Sigmoid colon (tissue), 7 donors: ENCODE data around the gene CES3. TPM values are rescaled to one million over a fixed set of nuclear protein-coding genes. Genes with fewer than 3 reads are reported as not detected.
"Not testable (repeated sequence)": the region's sequence is repeated elsewhere in the genome, so short reads cannot be mapped to it uniquely, and the experiment has no call there.

Experiments
- DNase-seq: peaks from one replicate; pipeline ENCODE4 v3.0.0-alpha.2; 2019
- H3K27ac ChIP-seq, 4 donors: fragments of 200-600 bp; sonication (generic); one replicate each; pipeline ENCODE4 v1.5.1; 2016 to 2019; ENCODE audit warnings: mild to moderate bottlenecking in 1 of 4
- H3K27me3 ChIP-seq, 3 donors: fragments of 200-600 bp; sonication (generic); one replicate each; pipeline ENCODE4 v1.5.1; 2019; ENCODE audit warnings: mild to moderate bottlenecking in 1 of 3
- H3K36me3 ChIP-seq, 4 donors: fragments of 200-600 bp; sonication (generic); one replicate each; pipeline ENCODE4 v1.5.1; 2016 to 2019
- H3K4me1 ChIP-seq, 4 donors: fragments of 200-600 bp; sonication (generic); one replicate each; pipeline ENCODE4 v1.5.1; 2017 to 2019
- H3K4me3 ChIP-seq, 4 donors: fragments of 200-600 bp; sonication (generic); one replicate each; pipeline ENCODE4 v1.5.1; 2017 to 2019; ENCODE audit warnings: mild to moderate bottlenecking in 2 of 4, moderate library complexity in 1 of 4
- H3K9me3 ChIP-seq, 4 donors: fragments of 200-600 bp in 3 of 4; sonication (generic) in 3 of 4; one replicate each; pipeline versions ENCODE4 v1.5.1 to v1.6.1; 2013 to 2019
- EP300 ChIP-seq, 4 donors: sonication (generic); formaldehyde crosslinking; IDR thresholded peaks; one replicate each; pipeline ENCODE4 v1.6.1; 2017; ENCODE audit warnings: antibody characterized with exemption in 4 of 4
- POLR2A ChIP-seq, 2 donors: fragments of 450-650 bp; IDR thresholded peaks; one replicate each; pipeline ENCODE4 v1.6.1; 2016; ENCODE audit warnings: antibody characterized with exemption in 2 of 2, mild to moderate bottlenecking in 2 of 2, moderate library complexity in 2 of 2
- POLR2AphosphoS5 ChIP-seq, 4 donors: sonication (generic); formaldehyde crosslinking; IDR thresholded peaks; one replicate each; pipeline ENCODE4 v1.6.1; 2017; ENCODE audit warnings: antibody characterized with exemption in 4 of 4
- WGBS, 2 donors: extraction: QIAGEN DNeasy Blood & Tissue Kit; methylation state at CpG; one replicate each; pipeline ENCODE4 v1.1.7; 2013; 5-methylcytosine and 5-hydroxymethylcytosine counted together
- intact Hi-C: fragments of 100-400 bp; cut with DNase I; formaldehyde crosslinking; loops from one replicate; pipeline ENCODE4 v1.15.1; 2023
- polyA plus RNA-seq, 3 donors: library from polyadenylated mRNA; stranded (reverse); fragments of 200-250 nt; gene quantifications; one replicate each; pipeline ENCODE4 v1.2.3, GENCODE V29; 2013
- total RNA-seq, 4 donors: library from RNA; depleted of rRNA; stranded (reverse); fragments of >200 nt; gene quantifications; one replicate each; pipeline ENCODE4 v1.1.0, GENCODE V29; 2016
- TF ChIP-seq, protein P1 (sequence below), 4 experiments: fragments of 450-650 bp in 3 of 4; fragments of 200-600 bp in 1 of 4; IDR thresholded peaks; one replicate each; pipeline ENCODE4 v1.5.1; 2016 to 2019; ENCODE audit warnings: antibody characterized with exemption in 4 of 4, mild to moderate bottlenecking in 3 of 4, moderate library complexity in 2 of 4
- donor health status: healthy with polysubstance abuse.
- donor health status: Bipolar disorder and iron deficiency.
- donor health status: healthy.

The CES3 gene
- total and polyA plus RNA-seq, 7 donors, result 0.16 to 48.4 (median 6.7) TPM; not detected in 1

DNA sequence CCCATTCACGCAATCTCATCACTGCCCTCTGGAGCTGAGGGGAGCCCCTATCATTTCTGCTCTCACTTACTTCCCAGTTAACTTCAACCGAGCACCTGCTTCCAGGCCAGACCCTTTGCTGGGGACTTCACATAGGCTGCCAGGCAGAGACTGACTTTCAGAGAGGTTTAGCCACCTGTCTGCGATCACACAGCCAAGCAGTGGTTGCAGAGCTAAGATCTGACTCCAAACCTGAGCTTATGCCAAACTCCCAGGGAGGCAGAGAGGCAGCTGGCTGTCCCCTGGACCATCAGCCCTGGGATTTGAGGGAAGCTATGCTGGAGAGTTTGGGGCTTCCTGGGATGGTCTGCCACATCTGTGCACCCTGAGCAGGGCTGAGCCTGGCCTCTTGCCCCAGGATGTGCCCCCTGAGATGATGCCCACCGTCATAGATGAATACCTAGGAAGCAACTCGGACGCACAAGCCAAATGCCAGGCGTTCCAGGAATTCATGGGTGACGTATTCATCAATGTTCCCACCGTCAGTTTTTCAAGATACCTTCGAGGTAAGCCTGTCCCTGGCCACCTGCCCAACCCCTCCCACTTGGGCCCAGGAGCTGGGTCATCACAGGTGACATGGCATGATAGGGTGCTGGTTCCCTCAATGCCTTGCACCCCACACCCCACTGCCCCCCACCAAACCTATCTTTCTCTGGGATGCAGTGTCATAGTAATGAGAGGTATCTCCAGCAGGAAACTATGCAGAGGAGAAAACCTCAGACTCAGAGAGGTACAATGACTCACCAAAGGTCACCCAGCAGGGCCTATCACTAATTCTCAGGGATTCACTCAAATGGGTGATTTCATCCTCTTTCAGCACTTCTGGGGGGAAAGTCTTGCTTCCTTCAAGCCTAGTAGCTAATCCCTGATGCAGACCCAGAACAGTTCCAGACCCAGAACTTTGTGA is 10.0 kb downstream of the CES3 start:
- Histone ChIP-seq H3K9me3 (no peaks in the 10 kb centered on the region), H3K4me3 (no peak overlapping the region), H3K27me3 (no peaks in the 10 kb centered on the region), H3K4me1 (no peaks in the 10 kb centered on the region), H3K27ac (no peak overlapping the region), H3K36me3 (no peaks in the 10 kb centered on the region)
- intact Hi-C loops, result no loop called here
- no peak for DNase-seq
- 79 to 86% methylated on average over 10 of the region's 10 CpGs for WGBS, 2 donors
- TF ChIP-seq POLR2A (IDR thresholded peaks at IDR 0.05), result no peak

DNA sequence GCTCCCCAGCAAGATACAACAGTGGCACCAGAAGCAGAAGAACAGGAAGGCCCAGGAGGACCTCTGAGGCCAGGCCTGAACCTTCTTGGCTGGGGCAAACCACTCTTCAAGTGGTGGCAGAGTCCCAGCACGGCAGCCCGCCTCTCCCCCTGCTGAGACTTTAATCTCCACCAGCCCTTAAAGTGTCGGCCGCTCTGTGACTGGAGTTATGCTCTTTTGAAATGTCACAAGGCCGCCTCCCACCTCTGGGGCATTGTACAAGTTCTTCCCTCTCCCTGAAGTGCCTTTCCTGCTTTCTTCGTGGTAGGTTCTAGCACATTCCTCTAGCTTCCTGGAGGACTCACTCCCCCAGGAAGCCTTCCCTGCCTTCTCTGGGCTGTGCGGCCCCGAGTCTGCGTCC is 11.9 kb downstream of the CES3 start:
- DNase-seq, result no peak
- no peaks in the 10 kb centered on the region for H3K4me1 ChIP-seq
- WGBS, 2 donors, result 81 to 89% methylated on average over 9 of the region's 9 CpGs
- no peak overlapping the region for H3K27ac ChIP-seq
- intact Hi-C loops, result no loop called here
- no peak for TF ChIP-seq POLR2A (IDR thresholded peaks at IDR 0.05)
- no peaks in the 10 kb centered on the region for H3K9me3 ChIP-seq
- H3K27me3 ChIP-seq, result peaks cover 0 to 7% (median 0%) of the 10 kb centered on the region in 3 donors
- no peak overlapping the region for H3K4me3 ChIP-seq
- H3K36me3 ChIP-seq, result no peaks in the 10 kb centered on the region

- H3K36me3 ChIP-seq, result no peaks in the 10 kb centered on the region
- TF ChIP-seq EP300 (IDR thresholded peaks at IDR 0.05), result no peak
- TF ChIP-seq POLR2A (IDR thresholded peaks at IDR 0.05), result no peak
- TF ChIP-seq, protein P1, sequence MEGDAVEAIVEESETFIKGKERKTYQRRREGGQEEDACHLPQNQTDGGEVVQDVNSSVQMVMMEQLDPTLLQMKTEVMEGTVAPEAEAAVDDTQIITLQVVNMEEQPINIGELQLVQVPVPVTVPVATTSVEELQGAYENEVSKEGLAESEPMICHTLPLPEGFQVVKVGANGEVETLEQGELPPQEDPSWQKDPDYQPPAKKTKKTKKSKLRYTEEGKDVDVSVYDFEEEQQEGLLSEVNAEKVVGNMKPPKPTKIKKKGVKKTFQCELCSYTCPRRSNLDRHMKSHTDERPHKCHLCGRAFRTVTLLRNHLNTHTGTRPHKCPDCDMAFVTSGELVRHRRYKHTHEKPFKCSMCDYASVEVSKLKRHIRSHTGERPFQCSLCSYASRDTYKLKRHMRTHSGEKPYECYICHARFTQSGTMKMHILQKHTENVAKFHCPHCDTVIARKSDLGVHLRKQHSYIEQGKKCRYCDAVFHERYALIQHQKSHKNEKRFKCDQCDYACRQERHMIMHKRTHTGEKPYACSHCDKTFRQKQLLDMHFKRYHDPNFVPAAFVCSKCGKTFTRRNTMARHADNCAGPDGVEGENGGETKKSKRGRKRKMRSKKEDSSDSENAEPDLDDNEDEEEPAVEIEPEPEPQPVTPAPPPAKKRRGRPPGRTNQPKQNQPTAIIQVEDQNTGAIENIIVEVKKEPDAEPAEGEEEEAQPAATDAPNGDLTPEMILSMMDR (IDR thresholded peaks at IDR 0.05), result no peak
- no peak for TF ChIP-seq POLR2AphosphoS5 (IDR thresholded peaks at IDR 0.05)
- no peak overlapping the region for H3K27ac ChIP-seq
- no peak overlapping the region for H3K4me3 ChIP-seq
- 78 to 92% methylated on average over 6 of the region's 6 CpGs for WGBS, 2 donors
- DNase-seq, result no peak
- no peaks in the 10 kb centered on the region for H3K4me1 ChIP-seq
- H3K9me3 ChIP-seq, result no peaks in the 10 kb centered on the region
- peaks cover 0 to 7% (median 0%) of the 10 kb centered on the region in 3 donors for H3K27me3 ChIP-seq
- intact Hi-C loops, result no loop called here
Observed at GRCh38 chr16:66973716-66974115, 12.7 kb downstream of the CES3 start.

DNA sequence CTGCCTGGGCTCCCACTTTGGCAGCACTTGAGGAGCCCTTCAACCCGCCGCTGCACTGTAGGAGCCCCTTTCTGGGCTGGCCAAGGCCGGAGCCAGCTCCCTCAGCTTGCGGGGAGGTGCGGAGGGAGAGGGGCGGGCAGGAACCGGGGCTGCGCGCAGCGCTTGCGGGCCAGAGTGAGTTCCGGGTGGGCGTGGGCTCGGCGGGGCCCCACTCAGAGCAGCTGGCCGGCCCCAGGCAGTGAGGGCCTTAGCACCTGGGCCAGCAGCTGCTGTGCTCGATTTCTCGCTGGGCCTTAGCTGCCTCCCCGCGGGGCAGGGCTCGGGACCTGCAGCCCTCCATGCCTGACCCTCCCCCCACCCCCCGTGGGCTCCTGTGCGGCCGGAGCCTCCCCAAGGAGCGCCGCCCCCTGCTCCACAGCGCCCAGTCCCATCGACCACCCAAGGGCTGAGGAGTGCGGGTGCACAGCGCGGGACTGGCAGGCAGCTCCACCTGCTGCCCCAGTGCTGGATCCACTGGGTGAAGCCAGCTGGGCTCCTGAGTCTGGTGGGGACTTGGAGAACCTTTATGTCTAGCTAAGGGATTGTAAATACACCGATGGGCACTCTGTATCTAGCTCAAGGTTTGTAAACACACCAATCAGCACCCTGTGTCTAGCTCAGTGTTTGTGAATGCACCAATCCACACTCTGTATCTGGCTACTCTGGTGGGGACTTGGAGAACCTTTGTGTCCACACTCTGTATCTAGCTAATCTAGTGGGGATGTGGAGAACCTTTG is 13.3 kb downstream of the CES3 start:
- H3K4me3 ChIP-seq, H3K27ac ChIP-seq, H3K4me1 ChIP-seq, H3K27me3 ChIP-seq, DNase-seq, intact Hi-C loops, H3K9me3 ChIP-seq, H3K36me3 ChIP-seq: not testable (repeated sequence)
- WGBS, 2 donors, result 63 to 92% methylated on average over 32 of the region's 32 CpGs

DNA sequence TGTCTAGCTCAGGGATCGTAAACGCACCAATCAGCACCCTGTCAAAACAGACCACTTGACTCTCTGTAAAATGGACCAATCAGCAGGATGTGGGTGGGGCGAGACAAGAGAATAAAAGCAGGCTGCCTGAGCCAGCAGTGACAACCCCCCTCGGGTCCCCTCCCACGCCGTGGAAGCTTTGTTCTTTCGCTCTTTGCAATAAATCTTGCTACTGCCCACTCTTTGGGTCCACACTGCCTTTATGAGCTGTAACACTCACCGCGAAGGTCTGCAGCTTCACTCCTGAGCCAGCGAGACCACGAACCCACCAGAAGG is 13.8 kb downstream of the CES3 start:
- H3K27me3 ChIP-seq, H3K4me1 ChIP-seq, H3K27ac ChIP-seq, H3K9me3 ChIP-seq, H3K4me3 ChIP-seq, H3K36me3 ChIP-seq, intact Hi-C loops, DNase-seq: not testable (repeated sequence)
- 46 to 53% methylated on average over 11 of the region's 11 CpGs for WGBS, 2 donors

DNA sequence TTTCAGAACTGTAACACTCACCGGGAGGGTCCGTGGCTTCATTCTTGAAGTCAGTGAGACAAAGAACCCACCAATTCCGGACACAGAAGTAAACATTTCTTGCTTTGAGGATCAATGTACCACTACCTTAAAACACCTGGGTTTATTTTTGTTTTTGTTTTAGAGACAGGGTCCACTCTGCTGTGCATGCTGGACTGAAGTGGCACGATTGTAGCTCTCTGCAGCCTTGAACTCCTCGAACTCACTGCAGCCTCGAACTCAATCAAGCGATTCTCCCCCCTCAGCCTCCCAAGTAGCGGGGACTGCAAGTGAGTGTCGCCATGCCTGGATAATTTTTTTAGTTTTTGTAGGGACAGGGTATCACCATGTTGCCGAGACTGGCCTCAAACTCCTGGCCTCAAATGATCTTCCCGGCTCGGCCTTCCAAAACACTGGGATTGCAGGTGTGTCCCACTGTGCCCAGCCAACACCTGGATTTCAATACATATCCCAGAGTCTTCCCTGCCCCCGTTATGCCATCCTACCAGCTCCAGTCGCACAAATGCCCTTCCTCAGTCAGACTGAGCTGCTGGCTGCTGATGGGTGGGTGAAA is 14.3 kb downstream of the CES3 start:
- H3K27ac ChIP-seq, result no peak overlapping the region
- whole genome bisulfite sequencing, 2 donors, result 71 to 82% methylated on average over 14 of the region's 14 CpGs
- no peak overlapping the region for H3K4me3 ChIP-seq
- H3K27me3 ChIP-seq, result peaks cover 0 to 7% (median 0%) of the 10 kb centered on the region in 3 donors
- H3K9me3 ChIP-seq, result no peaks in the 10 kb centered on the region
- intact Hi-C loops, result no loop called here
- no peaks in the 10 kb centered on the region for H3K4me1 ChIP-seq
- H3K36me3 ChIP-seq, result no peaks in the 10 kb centered on the region
- TF ChIP-seq POLR2AphosphoS5 (IDR thresholded peaks at IDR 0.05) (no peak), POLR2A (IDR thresholded peaks at IDR 0.05) (no peak), EP300 (IDR thresholded peaks at IDR 0.05) (no peak)
- TF ChIP-seq, protein P1 (IDR thresholded peaks at IDR 0.05), result no peak
- DNase-seq, result no peak
